KMS-11 (cell line): ENCODE data around the gene KLK11.

Source experiments
- H2AFZ ChIP-seq: fragments of 200-600 bp; sonication (generic); 2 replicates; pipeline ENCODE4 v1.6.1; 2016; ENCODE audit warnings: antibody characterized with exemption, mixed run types, low read depth
- H3K27ac ChIP-seq: fragments of 200-600 bp; sonication (generic); 2 replicates; pipeline ENCODE4 v1.6.1; 2016; ENCODE audit warnings: mild to moderate bottlenecking, mixed run types
- H3K27me3 ChIP-seq: fragments of 200-600 bp; sonication (generic); 2 replicates; pipeline ENCODE4 v1.6.1; 2017; ENCODE audit warnings: mild to moderate bottlenecking, low read depth, mixed run types, moderate library complexity; ENCODE audit not compliant: insufficient read depth
- H3K36me3 ChIP-seq: fragments of 200-600 bp; sonication (generic); 2 replicates; pipeline ENCODE4 v1.6.1; 2017; ENCODE audit warnings: mild to moderate bottlenecking, mixed run types; ENCODE audit not compliant: insufficient read depth
- H3K4me1 ChIP-seq: fragments of 200-600 bp; sonication (generic); 2 replicates; pipeline ENCODE4 v1.6.1; 2016; ENCODE audit warnings: mild to moderate bottlenecking, low read depth, mixed run types; ENCODE audit not compliant: poor library complexity, severe bottlenecking
- H3K4me2 ChIP-seq: fragments of 200-600 bp; sonication (generic); 2 replicates; pipeline ENCODE4 v1.7.0; 2016; ENCODE audit warnings: mild to moderate bottlenecking, mixed run types
- H3K4me3 ChIP-seq: fragments of 200-600 bp; sonication (generic); IDR thresholded peaks from 2 replicates; pipeline ENCODE4 v1.6.1; 2017; ENCODE audit warnings: low read depth, low read length, mixed read lengths; ENCODE audit not compliant: insufficient read depth
- H3K79me2 ChIP-seq: fragments of 200-600 bp; sonication (generic); 2 replicates; pipeline ENCODE4 v1.6.1; 2016; ENCODE audit warnings: low read depth, mixed run types; ENCODE audit not compliant: insufficient read depth
- H3K9ac ChIP-seq: fragments of 200-600 bp; sonication (generic); 2 replicates; pipeline ENCODE4 v1.6.1; 2016; ENCODE audit warnings: mild to moderate bottlenecking, mixed run types
- H4K20me1 ChIP-seq: fragments of 200-600 bp; sonication (generic); 2 replicates; pipeline ENCODE4 v1.6.1; 2016; ENCODE audit warnings: mild to moderate bottlenecking, mixed run types; ENCODE audit not compliant: insufficient read depth
- TF ChIP-seq, protein P1 (sequence below): fragments of 200-600 bp; sonication (generic); conservative IDR thresholded peaks from 2 replicates; pipeline ENCODE4 v1.6.1; 2017; ENCODE audit warnings: low read depth, mild to moderate bottlenecking, antibody characterized with exemption, low read length, moderate library complexity, mixed read lengths

Gene KLK11

DNA sequence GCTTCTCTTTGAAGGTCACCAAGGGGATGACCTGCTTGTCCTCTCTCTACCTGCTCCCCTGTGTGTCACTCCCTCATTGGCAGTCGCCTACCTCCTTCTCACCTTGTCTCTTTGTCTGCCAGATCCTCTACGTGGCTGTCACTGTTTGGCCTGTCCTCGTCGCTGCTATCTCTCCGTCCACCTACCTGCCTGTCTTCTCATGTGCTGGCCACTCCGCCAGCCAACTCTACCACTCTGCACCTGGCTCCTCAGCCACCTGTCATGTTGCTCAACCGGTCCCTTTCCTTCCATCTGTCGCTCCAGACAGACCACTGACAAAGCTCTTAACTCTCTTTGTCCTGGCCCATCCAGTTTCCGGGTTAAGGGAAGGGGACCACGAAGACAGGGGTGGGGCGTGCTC, 8.3 kb upstream of the KLK11 start, which contains the start of gene KLK12:
TSS of gene KLK12 (minus strand) at position 299 of the 400 bp plus-strand sequence. CDS start 381 bp downstream, outside the sequence.
- Histone ChIP-seq H3K4me1 (no peaks in the 10 kb centered on the region), H3K4me2 (no peak within 1 kb of the TSS), H4K20me1 (no peaks in the 10 kb centered on the region), H3K4me3 (no peak within 1 kb of the TSS), H3K36me3 (no peaks in the 10 kb centered on the region), H2AFZ (no peak within 1 kb of the TSS), H3K9ac (no peak within 1 kb of the TSS), H3K27me3 (no peaks in the 10 kb centered on the region; the same call in 1 of the 2 replicates), H3K27ac (no peak within 1 kb of the TSS), H3K79me2 (no peaks in the 10 kb centered on the region)
- TF ChIP-seq, protein P1, sequence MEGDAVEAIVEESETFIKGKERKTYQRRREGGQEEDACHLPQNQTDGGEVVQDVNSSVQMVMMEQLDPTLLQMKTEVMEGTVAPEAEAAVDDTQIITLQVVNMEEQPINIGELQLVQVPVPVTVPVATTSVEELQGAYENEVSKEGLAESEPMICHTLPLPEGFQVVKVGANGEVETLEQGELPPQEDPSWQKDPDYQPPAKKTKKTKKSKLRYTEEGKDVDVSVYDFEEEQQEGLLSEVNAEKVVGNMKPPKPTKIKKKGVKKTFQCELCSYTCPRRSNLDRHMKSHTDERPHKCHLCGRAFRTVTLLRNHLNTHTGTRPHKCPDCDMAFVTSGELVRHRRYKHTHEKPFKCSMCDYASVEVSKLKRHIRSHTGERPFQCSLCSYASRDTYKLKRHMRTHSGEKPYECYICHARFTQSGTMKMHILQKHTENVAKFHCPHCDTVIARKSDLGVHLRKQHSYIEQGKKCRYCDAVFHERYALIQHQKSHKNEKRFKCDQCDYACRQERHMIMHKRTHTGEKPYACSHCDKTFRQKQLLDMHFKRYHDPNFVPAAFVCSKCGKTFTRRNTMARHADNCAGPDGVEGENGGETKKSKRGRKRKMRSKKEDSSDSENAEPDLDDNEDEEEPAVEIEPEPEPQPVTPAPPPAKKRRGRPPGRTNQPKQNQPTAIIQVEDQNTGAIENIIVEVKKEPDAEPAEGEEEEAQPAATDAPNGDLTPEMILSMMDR = no peak

DNA sequence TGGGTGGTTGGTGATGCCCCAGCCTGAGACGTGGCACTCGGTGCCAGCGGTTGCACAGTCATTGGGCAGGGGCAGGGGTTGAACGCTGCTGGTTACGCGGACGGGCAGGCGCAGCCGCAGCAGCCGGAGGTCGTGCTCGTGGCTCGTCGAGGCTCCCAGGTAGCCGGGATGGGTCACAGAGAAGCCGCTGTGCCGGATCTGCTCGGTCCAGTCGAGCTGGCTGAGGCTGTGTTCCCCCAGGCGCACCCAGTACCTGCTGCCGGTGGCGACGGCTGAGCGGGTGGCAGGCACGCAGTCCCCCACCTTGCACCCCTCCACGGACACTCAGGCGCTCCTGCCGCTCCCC, 5.4 kb upstream of the KLK11 start:
- H3K79me2 ChIP-seq = no peaks in the 10 kb centered on the region
- H3K27me3 ChIP-seq = no peaks in the 10 kb centered on the region
- H3K36me3 ChIP-seq = no peaks in the 10 kb centered on the region
- H3K4me2 ChIP-seq = no peak overlapping the region
- H4K20me1 ChIP-seq = no peaks in the 10 kb centered on the region
- no peak overlapping the region for H2AFZ ChIP-seq
- H3K4me1 ChIP-seq = no peaks in the 10 kb centered on the region
- no peak overlapping the region for H3K4me3 ChIP-seq
- H3K9ac ChIP-seq = no peak overlapping the region
- TF ChIP-seq, protein P1 = no peak
- no peak overlapping the region for H3K27ac ChIP-seq

DNA sequence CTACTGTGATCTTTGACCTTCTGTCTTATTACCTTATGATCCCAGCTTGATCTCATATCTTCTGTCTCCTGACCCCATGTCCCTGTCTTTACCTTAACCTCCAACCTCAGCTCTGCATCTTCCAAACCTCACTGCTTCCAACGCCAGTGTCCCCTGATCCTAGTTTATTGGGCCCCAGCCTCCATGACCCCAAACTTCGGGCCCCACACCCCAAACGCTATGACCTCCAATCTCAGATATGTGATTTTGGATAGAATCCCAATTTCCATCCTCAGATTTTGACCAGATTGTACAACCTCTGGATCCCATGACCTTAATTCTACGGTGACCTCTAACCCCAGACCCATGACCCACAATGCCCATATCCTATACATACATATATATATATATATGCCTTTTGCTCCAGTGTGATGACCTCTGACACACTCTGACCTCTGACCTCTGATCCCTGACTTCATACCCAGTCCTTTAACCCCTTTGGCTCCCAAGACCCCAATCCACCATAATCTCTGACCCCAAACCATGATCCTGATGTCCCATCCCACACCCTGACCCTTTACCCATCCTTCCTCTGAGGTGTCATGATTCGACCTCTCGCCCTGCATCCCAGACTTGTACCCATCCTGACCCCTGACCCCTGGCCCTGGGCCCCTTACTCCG, 4.9 kb upstream of the KLK11 start:
- Histone ChIP-seq H3K27ac (no peak overlapping the region), H3K27me3 (no peaks in the 10 kb centered on the region), H2AFZ (no peak overlapping the region), H3K4me3 (no peak overlapping the region), H4K20me1 (no peaks in the 10 kb centered on the region), H3K79me2 (no peaks in the 10 kb centered on the region), H3K9ac (no peak overlapping the region), H3K4me2 (no peak overlapping the region), H3K36me3 (no peaks in the 10 kb centered on the region), H3K4me1 (no peaks in the 10 kb centered on the region)
- TF ChIP-seq, protein P1 = no peak

DNA sequence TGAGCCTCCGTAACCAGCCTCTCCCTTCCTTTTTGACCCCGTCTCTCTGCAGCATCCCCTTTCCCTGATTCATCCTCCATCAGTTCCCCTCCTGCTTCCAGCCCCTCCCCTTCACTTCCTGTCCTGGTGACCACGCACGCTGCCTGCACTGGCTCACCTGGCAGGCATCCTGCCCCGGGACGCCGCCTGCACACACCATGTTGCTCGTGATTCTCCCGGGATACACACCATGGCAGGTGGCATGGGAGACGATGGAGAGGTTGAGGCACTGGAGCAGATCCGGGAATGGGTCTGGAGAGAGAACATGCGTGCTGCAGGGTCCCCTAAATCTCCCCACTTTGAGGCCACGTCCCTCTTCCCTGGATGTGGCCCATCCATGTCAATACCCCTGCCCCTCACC, 4.2 kb upstream of the KLK11 start:
- TF ChIP-seq, protein P1 = no peak
- Histone ChIP-seq H3K4me1 (no peaks in the 10 kb centered on the region), H3K79me2 (no peaks in the 10 kb centered on the region), H3K27me3 (no peaks in the 10 kb centered on the region), H2AFZ (no peak overlapping the region), H3K9ac (no peak overlapping the region), H3K4me3 (no peak overlapping the region), H4K20me1 (no peaks in the 10 kb centered on the region), H3K4me2 (no peak overlapping the region), H3K27ac (no peak overlapping the region), H3K36me3 (no peaks in the 10 kb centered on the region)
